A549 treated with RU486 at 1 μM for 4 hours (cell line): Measurements from ENCODE around the gene ZGPAT. TPM values are rescaled to one million over a fixed set of nuclear protein-coding genes. Genes with fewer than 3 reads are reported as not detected.

Source experiments
- total RNA-seq: library from RNA; stranded (reverse); fragments of 200-300 nt; extraction: Qiagen RNA extraction; gene quantifications from 5 replicates; pipeline ENCODE4 v1.2.3, GENCODE V29; 2022; ENCODE audit warnings: low read depth

Gene ZGPAT
- 18.7 to 27.3 TPM (median 26.3 TPM) in 5 replicates for total RNA-seq

GRCh38 chr20:63707558-63708300 lies at the start of gene ZGPAT, which contains the start of gene ARFRP1:
TSS of gene ZGPAT (plus strand) at chr20:63708039. CDS start at chr20:63708581, 542 bp downstream.
TSS of gene ARFRP1 (minus strand) at chr20:63707976. CDS start at chr20:63707091, 885 bp downstream.

GRCh38 chr20:63696628-63697356 lies 11.0 kb upstream of the ZGPAT start, which contains the start of gene TNFRSF6B:
TSS of gene TNFRSF6B (plus strand) at chr20:63696652. CDS start at chr20:63696768, 116 bp downstream.

GRCh38 chr20:63735859-63736718 lies 28.2 kb downstream of the ZGPAT start, which contains the start of gene LIME1:
TSS of gene LIME1 (plus strand) at chr20:63736664. CDS start at chr20:63737550, 886 bp downstream.

GRCh38 chr20:63739130-63740069 lies 31.6 kb downstream of the ZGPAT start, which contains the start of gene SLC2A4RG:
TSS of gene SLC2A4RG (plus strand) at chr20:63739776. CDS start at chr20:63739913, 137 bp downstream.

Other genes starting within 250 kb of the ZGPAT start
- gene KCNQ2, start 235.4 kb upstream of the ZGPAT start, total RNA-seq = 0.49 to 1.3 TPM (median 0.60 TPM) in 5 replicates
- 134 to 157 TPM (median 155 TPM) in 5 replicates for gene EEF1A2, start 209.0 kb upstream of the ZGPAT start, total RNA-seq
- gene PPDPF, start 187.3 kb upstream of the ZGPAT start, total RNA-seq = 281 to 345 TPM (median 335 TPM) in 5 replicates
- 1.8 to 3.3 TPM (median 2.4 TPM) in 5 replicates for gene PTK6, start 170.7 kb upstream of the ZGPAT start, total RNA-seq
- not detected in 5 replicates for gene SRMS, start 160.3 kb upstream of the ZGPAT start, total RNA-seq
- 0.18 to 0.29 TPM (median 0.22 TPM) in 4 of 5 replicates, not detected in the other for gene FNDC11, start 153.9 kb upstream of the ZGPAT start, total RNA-seq
- 6.6 to 10.8 TPM (median 9.3 TPM) in 5 replicates for gene HELZ2, start 133.8 kb upstream of the ZGPAT start, total RNA-seq
- 8.0 to 10.7 TPM (median 9.8 TPM) in 5 replicates for gene GMEB2, start 80.9 kb upstream of the ZGPAT start, total RNA-seq
- 6.7 to 10.3 TPM (median 9.8 TPM) in 5 replicates for gene STMN3, start 54.6 kb upstream of the ZGPAT start, total RNA-seq
- 3.7 to 7.4 TPM (median 5.8 TPM) in 5 replicates for gene RTEL1, start 49.7 kb upstream of the ZGPAT start, total RNA-seq
- 0.46 to 1.2 TPM (median 0.60 TPM) in 5 replicates for gene TNFRSF6B, start 11.4 kb upstream of the ZGPAT start, total RNA-seq
- gene ARFRP1, start 63 bp upstream of the ZGPAT start, total RNA-seq = 26.6 to 39.0 TPM (median 32.9 TPM) in 5 replicates
- gene LIME1, start 28.6 kb downstream of the ZGPAT start, total RNA-seq = 3.3 to 10.2 TPM (median 8.5 TPM) in 5 replicates
- gene SLC2A4RG, start 31.7 kb downstream of the ZGPAT start, total RNA-seq = 57.0 to 107 TPM (median 91.7 TPM) in 5 replicates
- gene ZBTB46, start 123.2 kb downstream of the ZGPAT start, total RNA-seq = 0.46 to 0.96 TPM (median 0.71 TPM) in 5 replicates
- not detected in 5 replicates for gene ABHD16B, start 153.5 kb downstream of the ZGPAT start, total RNA-seq
- gene TPD52L2, start 157.2 kb downstream of the ZGPAT start, total RNA-seq = 119 to 131 TPM (median 126 TPM) in 5 replicates
- 23.4 to 32.0 TPM (median 28.7 TPM) in 5 replicates for gene DNAJC5, start 187.1 kb downstream of the ZGPAT start, total RNA-seq
- 20.4 to 34.1 TPM (median 29.5 TPM) in 5 replicates for gene UCKL1, start 248.4 kb downstream of the ZGPAT start, total RNA-seq